Stimulated activated CD4-positive, alpha-beta T cell treated with anti-CD3 and anti-CD28 coated beads, TNF-alpha, amount 100 ng/mL, for 48 hours (primary cell): ENCODE measurements around the gene TRABD.
"Not testable (repeated sequence)": the region's sequence is repeated elsewhere in the genome, so short reads cannot be mapped to it uniquely, and the experiment has no call there.

Experiments used
- DNase-seq, 3 donors: peaks; one replicate each; pipeline ENCODE4 v3.0.0-alpha.2; 2020; ENCODE audit warnings: low read depth in 3 of 3

Gene TRABD

GRCh38 chr22:50201191-50202129 lies 15.7 kb downstream of the TRABD start:
- no peak for DNase-seq

GRCh38 chr22:50202130-50202666 lies 16.5 kb downstream of the TRABD start:
- DNase-seq = no peak

- no peak for DNase-seq
Observed at GRCh38 chr22:50203288-50203687, 17.6 kb downstream of the TRABD start.

GRCh38 chr22:50204571-50204970 lies 18.9 kb downstream of the TRABD start:
- DNase-seq = no peak

GRCh38 chr22:50204998-50205397 lies 19.3 kb downstream of the TRABD start:
- not testable (repeated sequence) for DNase-seq

GRCh38 chr22:50205781-50206569 lies 20.3 kb downstream of the TRABD start:
- DNase-seq = no peak

GRCh38 chr22:50206599-50206998 lies 20.9 kb downstream of the TRABD start:
- DNase-seq = no peak

- no peak for DNase-seq
Observed at GRCh38 chr22:50207383-50208140, 21.8 kb downstream of the TRABD start.

- DNase-seq = no peak
Observed at GRCh38 chr22:50208430-50208938, 22.8 kb downstream of the TRABD start.

GRCh38 chr22:50208939-50209892 lies 23.5 kb downstream of the TRABD start:
- DNase-seq = no peak

GRCh38 chr22:50209893-50210292 lies 24.2 kb downstream of the TRABD start:
- DNase-seq = peak; percentile 38 to 71 (median 52)

- DNase-seq = no peak
Observed at GRCh38 chr22:50210378-50211139, 24.8 kb downstream of the TRABD start.

- DNase-seq = no peak
Observed at GRCh38 chr22:50211147-50211546, 25.4 kb downstream of the TRABD start.

- DNase-seq = no peak
Observed at GRCh38 chr22:50213263-50213662, 27.6 kb downstream of the TRABD start.

- DNase-seq = no peak
Observed at GRCh38 chr22:50215297-50216054, 29.8 kb downstream of the TRABD start.

GRCh38 chr22:50216055-50216683 lies 30.5 kb downstream of the TRABD start:
- DNase-seq = no peak

- DNase-seq = no peak
Observed at GRCh38 chr22:50216684-50217520, 31.2 kb downstream of the TRABD start.
